ENCODE results near the gene NFE2L3.

Gene NFE2L3

GRCh38 chr7:26201247-26202018 is 49.4 kb downstream of the NFE2L3 start, which contains the start of gene CBX3:
Gene CBX3, plus strand, starts transcription at chr7:26201745. Its CDS starts 1,254 bp downstream, at chr7:26202999.
- DNase-seq (ENCODE audit: low read depth), result peak; percentile 76
- no peak for TF ChIP-seq CTCF (IDR thresholded peaks at IDR 0.05; ENCODE audit: insufficient read depth, low read depth, low read length, missing control alignments)
- peak within 1 kb of the TSS; percentile 62 for H3K4me3 ChIP-seq (ENCODE audit: low read length)

- DNase-seq (ENCODE audit: low read depth), result peak; percentile 39
- TF ChIP-seq CTCF (IDR thresholded peaks at IDR 0.05; ENCODE audit: insufficient read depth, low read depth, low read length, missing control alignments), result no peak
- peak overlapping the region; percentile 62 for H3K4me3 ChIP-seq (ENCODE audit: low read length)
These were observed 50.3 kb downstream of the NFE2L3 start for GRCh38 chr7:26202019-26202990.

GRCh38 chr7:26203016-26203415 is 51.0 kb downstream of the NFE2L3 start:
- peak overlapping the region; percentile 62 for H3K4me3 ChIP-seq (ENCODE audit: low read length)
- TF ChIP-seq CTCF (IDR thresholded peaks at IDR 0.05; ENCODE audit: insufficient read depth, low read depth, low read length, missing control alignments), result no peak
- no peak for DNase-seq (ENCODE audit: low read depth)

GRCh38 chr7:26208040-26208439 is 56.0 kb downstream of the NFE2L3 start:
- no peak for TF ChIP-seq CTCF (IDR thresholded peaks at IDR 0.05; ENCODE audit: insufficient read depth, low read depth, low read length, missing control alignments)

GRCh38 chr7:26212921-26213718 is 61.1 kb downstream of the NFE2L3 start:
- DNase-seq (ENCODE audit: low read depth), result no peak
- no peak overlapping the region for H3K4me3 ChIP-seq (ENCODE audit: low read length)
- TF ChIP-seq CTCF (IDR thresholded peaks at IDR 0.05; ENCODE audit: insufficient read depth, low read depth, low read length, missing control alignments), result no peak

More at GRCh38 chr7:26208040-26208439, 56.0 kb downstream of the NFE2L3 start:
- no peak for DNase-seq (ENCODE audit: low read depth)
- H3K4me3 ChIP-seq (ENCODE audit: low read length), result no peak overlapping the region

GRCh38 chr7:26213807-26214515 is 62.0 kb downstream of the NFE2L3 start:
- no peak for DNase-seq (ENCODE audit: low read depth)
- no peak overlapping the region for H3K4me3 ChIP-seq (ENCODE audit: low read length)
- no peak for TF ChIP-seq CTCF (IDR thresholded peaks at IDR 0.05; ENCODE audit: insufficient read depth, low read depth, low read length, missing control alignments)

Measured in epithelial cell of esophagus (primary cell).